ENCODE data around the gene EIF4EBP2. TPM values are rescaled to one million over a fixed set of nuclear protein-coding genes. Genes with fewer than 3 reads are reported as not detected.
A peak's percentile ranks its signal among the peaks of the same experiment; 100 is the strongest.

EIF4EBP2 gene
- polyA plus RNA-seq: 39.6 TPM

- no peaks in the 10 kb centered on the region for H3K27me3 Mint-ChIP-seq
Measured at GRCh38 chr10:70404036-70404786, at the start of gene EIF4EBP2. Gene EIF4EBP2, plus strand, starts transcription at chr10:70404145. Its CDS starts 257 bp downstream, at chr10:70404402.

GRCh38 chr10:70354556-70354955 is 49.4 kb upstream of the EIF4EBP2 start:
- Mint-ChIP-seq H3K36me3 (no peaks in the 10 kb centered on the region), H3K4me1 (peaks cover 16 to 26% (median 24%) of the 10 kb centered on the region in 3 donors), H3K9me3 (no peaks in the 10 kb centered on the region), H3K27ac (no peak overlapping the region), H3K4me3 (peak overlapping the region; percentile 68 to 93 (median 86)), H3K27me3 (peaks cover 2% of the 10 kb centered on the region)

More at GRCh38 chr10:70404036-70404786, at the start of gene EIF4EBP2:
- Mint-ChIP-seq H3K4me3 (peak within 1 kb of the TSS; percentile 91 to 98 (median 96)), H3K36me3 (peaks cover 3% of the 10 kb centered on the region), H3K9me3 (no peaks in the 10 kb centered on the region), H3K27ac (peak within 1 kb of the TSS; percentile 69 to 92 (median 73)), H3K4me1 (peaks cover 30 to 35% (median 32%) of the 10 kb centered on the region in 3 donors)

- Mint-ChIP-seq H3K4me1 (peaks cover 16 to 27% (median 24%) of the 10 kb centered on the region in 3 donors), H3K36me3 (no peaks in the 10 kb centered on the region), H3K27ac (peak overlapping the region; percentile 7 to 46 (median 33)), H3K9me3 (no peaks in the 10 kb centered on the region), H3K4me3 (peak overlapping the region; percentile 68 to 93 (median 86)), H3K27me3 (peaks cover 2% of the 10 kb centered on the region)
Measured at GRCh38 chr10:70355051-70356021, 48.6 kb upstream of the EIF4EBP2 start.

GRCh38 chr10:70357565-70357964 is 46.4 kb upstream of the EIF4EBP2 start:
- Mint-ChIP-seq H3K4me3 (no peak overlapping the region), H3K27me3 (peaks cover 2% of the 10 kb centered on the region), H3K27ac (no peak overlapping the region), H3K36me3 (no peaks in the 10 kb centered on the region), H3K9me3 (no peaks in the 10 kb centered on the region), H3K4me1 (peaks cover 16 to 27% (median 24%) of the 10 kb centered on the region in 3 donors)

- peaks cover 2% of the 10 kb centered on the region for H3K27me3 Mint-ChIP-seq
- H3K4me3 Mint-ChIP-seq: no peak overlapping the region
- no peak overlapping the region for H3K27ac Mint-ChIP-seq
- H3K4me1 Mint-ChIP-seq: peaks cover 16 to 27% (median 24%) of the 10 kb centered on the region in 3 donors
- H3K36me3 Mint-ChIP-seq: no peaks in the 10 kb centered on the region
- no peaks in the 10 kb centered on the region for H3K9me3 Mint-ChIP-seq
Measured at GRCh38 chr10:70358446-70358845, 45.5 kb upstream of the EIF4EBP2 start.

GRCh38 chr10:70359017-70359550 is 44.9 kb upstream of the EIF4EBP2 start:
- no peaks in the 10 kb centered on the region for H3K9me3 Mint-ChIP-seq
- peaks cover 2% of the 10 kb centered on the region for H3K27me3 Mint-ChIP-seq
- H3K27ac Mint-ChIP-seq: no peak overlapping the region
- no peak overlapping the region for H3K4me3 Mint-ChIP-seq
- no peaks in the 10 kb centered on the region for H3K36me3 Mint-ChIP-seq
- H3K4me1 Mint-ChIP-seq: peaks cover 16 to 27% (median 24%) of the 10 kb centered on the region in 3 donors

- H3K27ac Mint-ChIP-seq: no peak overlapping the region
- no peaks in the 10 kb centered on the region for H3K9me3 Mint-ChIP-seq
- H3K4me1 Mint-ChIP-seq: peaks cover 9 to 25% (median 22%) of the 10 kb centered on the region in 3 donors
- H3K27me3 Mint-ChIP-seq: peaks cover 3% of the 10 kb centered on the region
- peaks cover 3% of the 10 kb centered on the region for H3K36me3 Mint-ChIP-seq
- no peak overlapping the region for H3K4me3 Mint-ChIP-seq
Measured at GRCh38 chr10:70360215-70360614, 43.7 kb upstream of the EIF4EBP2 start.

GRCh38 chr10:70362328-70362727 is 41.6 kb upstream of the EIF4EBP2 start:
- no peak overlapping the region for H3K4me3 Mint-ChIP-seq
- H3K36me3 Mint-ChIP-seq: peaks cover 3% of the 10 kb centered on the region
- H3K4me1 Mint-ChIP-seq: peaks cover 0 to 13% (median 11%) of the 10 kb centered on the region in 3 donors
- H3K27me3 Mint-ChIP-seq: peaks cover 2% of the 10 kb centered on the region
- no peaks in the 10 kb centered on the region for H3K9me3 Mint-ChIP-seq
- no peak overlapping the region for H3K27ac Mint-ChIP-seq

GRCh38 chr10:70363292-70363691 is 40.7 kb upstream of the EIF4EBP2 start:
- Mint-ChIP-seq H3K9me3 (no peaks in the 10 kb centered on the region), H3K4me1 (peaks cover 0 to 7% (median 6%) of the 10 kb centered on the region in 3 donors), H3K4me3 (no peak overlapping the region), H3K27ac (no peak overlapping the region), H3K36me3 (peaks cover 3% of the 10 kb centered on the region), H3K27me3 (peaks cover 2% of the 10 kb centered on the region)

GRCh38 chr10:70363971-70364771 is 39.8 kb upstream of the EIF4EBP2 start:
- H3K4me3 Mint-ChIP-seq: peak overlapping the region in 1 of 4 donors; percentile 74
- no peaks in the 10 kb centered on the region for H3K9me3 Mint-ChIP-seq
- H3K27me3 Mint-ChIP-seq: peaks cover 2% of the 10 kb centered on the region
- peaks cover 3% of the 10 kb centered on the region for H3K36me3 Mint-ChIP-seq
- H3K27ac Mint-ChIP-seq: peak overlapping the region in 2 of 3 donors; percentile 80 to 83
- peaks cover 0 to 7% (median 6%) of the 10 kb centered on the region in 3 donors for H3K4me1 Mint-ChIP-seq

- peaks cover 3% of the 10 kb centered on the region for H3K36me3 Mint-ChIP-seq
- peaks cover 0 to 6% (median 5%) of the 10 kb centered on the region in 3 donors for H3K4me1 Mint-ChIP-seq
- H3K9me3 Mint-ChIP-seq: no peaks in the 10 kb centered on the region
- H3K4me3 Mint-ChIP-seq: peak overlapping the region in 1 of 4 donors; percentile 74
- peaks cover 2% of the 10 kb centered on the region for H3K27me3 Mint-ChIP-seq
- H3K27ac Mint-ChIP-seq: peak overlapping the region in 2 of 3 donors; percentile 80 to 83
Measured at GRCh38 chr10:70364772-70365091, 39.2 kb upstream of the EIF4EBP2 start.

GRCh38 chr10:70367195-70367796 is 36.6 kb upstream of the EIF4EBP2 start:
- Mint-ChIP-seq H3K36me3 (peaks cover 3% of the 10 kb centered on the region), H3K4me1 (peaks cover 0 to 6% (median 5%) of the 10 kb centered on the region in 3 donors), H3K9me3 (no peaks in the 10 kb centered on the region), H3K4me3 (no peak overlapping the region), H3K27me3 (peaks cover 2% of the 10 kb centered on the region), H3K27ac (no peak overlapping the region)

GRCh38 chr10:70368774-70369482 is 35.0 kb upstream of the EIF4EBP2 start:
- peaks cover 0 to 6% (median 5%) of the 10 kb centered on the region in 3 donors for H3K4me1 Mint-ChIP-seq
- H3K9me3 Mint-ChIP-seq: no peaks in the 10 kb centered on the region
- no peak overlapping the region for H3K27ac Mint-ChIP-seq
- no peak overlapping the region for H3K4me3 Mint-ChIP-seq
- H3K36me3 Mint-ChIP-seq: peaks cover 3% of the 10 kb centered on the region
- peaks cover 2% of the 10 kb centered on the region for H3K27me3 Mint-ChIP-seq

All from IgD-negative memory B cell (primary cell).